ENCODE results near the gene SH2D7. TPM values are rescaled to one million over a fixed set of nuclear protein-coding genes. Genes with fewer than 3 reads are reported as not detected.

Gene SH2D7
- polyA plus RNA-seq, 2 of the 4 experiments (the other 2 are of a cell fraction): not detected

GRCh38 chr15:78077053-78077870 lies 15.1 kb upstream of the SH2D7 start, which contains the start of gene TBC1D2B (continued):
- TF ChIP-seq BCL3 (IDR thresholded peaks at IDR 0.05) (peak; percentile 63; the same call in 1 of the 3 replicates), EP300 (IDR thresholded peaks at IDR 0.05) (no peak), BHLHE40 (IDR thresholded peaks at IDR 0.05; ENCODE audit: low read depth, low read length) (no peak), NFE2L2 (conservative IDR thresholded peaks at IDR 0.05; ENCODE audit: low read length) (no peak), HOXA7 (CRISPR knock-in tag; IDR thresholded peaks at IDR 0.05) (no peak), NPAS2 (CRISPR knock-in tag; IDR thresholded peaks at IDR 0.05; ENCODE audit: borderline replicate concordance) (no peak), RNF2 (IDR thresholded peaks at IDR 0.05; ENCODE audit: borderline replicate concordance, low read depth) (no peak), RCOR1 (IDR thresholded peaks at IDR 0.05; ENCODE audit: low read depth, low read length) (no peak), HOXB5 (CRISPR knock-in tag; IDR thresholded peaks at IDR 0.05) (no peak), SREBF2 (IDR thresholded peaks at IDR 0.05) (no peak), ZC3H11A (IDR thresholded peaks at IDR 0.05) (no peak), REST (IDR thresholded peaks at IDR 0.05) (no peak), CHD4 (IDR thresholded peaks at IDR 0.05; ENCODE audit: borderline replicate concordance) (no peak), CEBPB (IDR thresholded peaks at IDR 0.05) (no peak), TP53 (CRISPR knock-in tag; IDR thresholded peaks at IDR 0.05) (no peak), ZFP36 (IDR thresholded peaks at IDR 0.05; ENCODE audit: borderline replicate concordance, partially characterized antibody) (no peak), KDM1A (IDR thresholded peaks at IDR 0.05; ENCODE audit: low read depth) (no peak), HDAC2 (IDR thresholded peaks at IDR 0.05) (no peak), HEYL (CRISPR knock-in tag; IDR thresholded peaks at IDR 0.05) (no peak), JUN (IDR thresholded peaks at IDR 0.05) (peak in 1 of 2 experiments; percentile 58; a peak in 2 of 5 replicates), HMGXB4 (CRISPR knock-in tag; IDR thresholded peaks at IDR 0.05; ENCODE audit: borderline replicate concordance) (no peak), ESRRA (IDR thresholded peaks at IDR 0.05; ENCODE audit: borderline replicate concordance, low read length) (no peak), POLR2A (IDR thresholded peaks at IDR 0.05; ENCODE audit: low read length) (peak; percentile 65), FOXS1 (CRISPR knock-in tag; IDR thresholded peaks at IDR 0.05) (no peak)

Data from A549 (cell line).